WTC11 (cell line): ENCODE results near the gene ROR2. TPM values are rescaled to one million over a fixed set of nuclear protein-coding genes. Genes with fewer than 3 reads are reported as not detected.

Experiments used
- ATAC-seq: fragments of 200-7000 bp; cut with Tn5 transposase; 2 replicates; pipeline ENCODE4 v1.10.0; 2021; ENCODE audit warnings: mild to moderate bottlenecking, moderate library complexity
- CTCF ChIA-PET: fragments of 300-600 bp; sonication (Branson Sonifier 250); formaldehyde crosslinking; loops from one replicate; lab custom pipeline; 2021; ENCODE audit warnings: antibody characterized with exemption; lab: Charles Lee
- POLR2A ChIA-PET: fragments of 350-600 bp; sonication (Branson Sonifier 250); formaldehyde crosslinking; loops from one replicate; lab custom pipeline; 2021; ENCODE audit warnings: antibody characterized with exemption; lab: Charles Lee
- DNase-seq: peaks from one replicate; pipeline ENCODE4 v3.0.0; 2021; ENCODE audit warnings: low spot score
- H3K27ac Mint-ChIP-seq: 2 replicates; pipeline ENCODE4 v1.8.0; 2021; ENCODE audit warnings: mixed read lengths
- H3K27me3 Mint-ChIP-seq: 2 replicates; pipeline ENCODE4 v1.8.0; 2021; ENCODE audit warnings: low read depth, mild to moderate bottlenecking, moderate library complexity, mixed read lengths
- H3K36me3 Mint-ChIP-seq: 2 replicates; pipeline ENCODE4 v1.8.0; 2021; ENCODE audit warnings: mixed read lengths
- H3K4me1 Mint-ChIP-seq: 2 replicates; pipeline ENCODE4 v1.8.0; 2022; ENCODE audit warnings: mixed read lengths
- H3K4me3 Mint-ChIP-seq: 2 replicates; pipeline ENCODE4 v1.8.0; 2021; ENCODE audit warnings: mild to moderate bottlenecking, moderate library complexity, mixed read lengths
- H3K9me3 Mint-ChIP-seq: 2 replicates; pipeline ENCODE4 v1.8.0; 2021; ENCODE audit warnings: mixed read lengths
- AR ChIP-seq: fragments of 250-450 bp; sonication (Bioruptor Pico); IDR thresholded peaks from 2 replicates; pipeline ENCODE4 v1.9.0; 2021; ENCODE audit warnings: mild to moderate bottlenecking
- ATF6 ChIP-seq: sonication (generic); formaldehyde crosslinking; IDR thresholded peaks from 2 replicates; pipeline ENCODE4 v1.8.1; 2023; ENCODE audit warnings: mild to moderate bottlenecking, missing genetic modification reagents
- CREM ChIP-seq: sonication (generic); formaldehyde crosslinking; IDR thresholded peaks from 2 replicates; pipeline ENCODE4 v1.8.1; 2022; ENCODE audit warnings: mild to moderate bottlenecking, missing genetic modification reagents, moderate library complexity
- EMX1 ChIP-seq: fragments of 250-450 bp; sonication (Bioruptor Pico); IDR thresholded peaks from 2 replicates; pipeline ENCODE4 v1.8.0; 2021; ENCODE audit warnings: mild to moderate bottlenecking
- ERG ChIP-seq: fragments of 250-450 bp; sonication (Bioruptor Pico); IDR thresholded peaks from 2 replicates; pipeline ENCODE4 v1.8.0; 2021; ENCODE audit warnings: mild to moderate bottlenecking
- GRHL2 ChIP-seq: fragments of 250-450 bp; sonication (Bioruptor Pico); IDR thresholded peaks from 2 replicates; pipeline ENCODE4 v1.8.0; 2022; ENCODE audit warnings: mild to moderate bottlenecking, moderate library complexity; ENCODE audit not compliant: insufficient replicate concordance, severe bottlenecking
- JAZF1 ChIP-seq: fragments of 250-450 bp; sonication (Bioruptor Pico); IDR thresholded peaks from 2 replicates; pipeline ENCODE4 v1.9.0; 2021; ENCODE audit warnings: moderate library complexity, mild to moderate bottlenecking, inconsistent platforms
- MLX ChIP-seq: sonication (generic); formaldehyde crosslinking; IDR thresholded peaks from 2 replicates; pipeline ENCODE4 v1.8.1; 2023; ENCODE audit warnings: mild to moderate bottlenecking, missing genetic modification reagents, moderate library complexity
- MYBL2 ChIP-seq: sonication (generic); formaldehyde crosslinking; IDR thresholded peaks from 2 replicates; pipeline ENCODE4 v1.8.1; 2023; ENCODE audit warnings: mild to moderate bottlenecking, moderate library complexity, missing genetic modification reagents
- NR1H2 ChIP-seq: sonication (generic); formaldehyde crosslinking; IDR thresholded peaks from 2 replicates; pipeline ENCODE4 v1.9.0; 2021; ENCODE audit warnings: mild to moderate bottlenecking, moderate library complexity, missing genetic modification reagents
- SOX15 ChIP-seq: fragments of 250-450 bp; sonication (Bioruptor Pico); IDR thresholded peaks from 2 replicates; pipeline ENCODE4 v1.9.0; 2021; ENCODE audit warnings: mild to moderate bottlenecking
- TP53 ChIP-seq: sonication (generic); formaldehyde crosslinking; IDR thresholded peaks from 2 replicates; pipeline ENCODE4 v1.8.1; 2023; ENCODE audit warnings: mild to moderate bottlenecking, missing genetic modification reagents
- USF2 ChIP-seq: sonication (generic); formaldehyde crosslinking; IDR thresholded peaks from 2 replicates; pipeline ENCODE4 v1.8.1; 2023; ENCODE audit warnings: mild to moderate bottlenecking, missing genetic modification reagents, moderate library complexity
- ZNF263 ChIP-seq: sonication (generic); formaldehyde crosslinking; IDR thresholded peaks from 2 replicates; pipeline ENCODE4 v1.8.1; 2022; ENCODE audit warnings: low read depth, mild to moderate bottlenecking, moderate library complexity, missing genetic modification reagents
- ZNF512 ChIP-seq: sonication (generic); formaldehyde crosslinking; IDR thresholded peaks from 2 replicates; pipeline ENCODE4 v1.8.1; 2022; ENCODE audit warnings: missing genetic modification reagents, borderline replicate concordance
- total RNA-seq: library from RNA; stranded (reverse); gene quantifications from 3 replicates; pipeline ENCODE4 v1.2.3, GENCODE V29; 2021
- TF ChIP-seq, protein P1 (sequence below): sonication (generic); formaldehyde crosslinking; IDR thresholded peaks from 2 replicates; pipeline ENCODE4 v1.8.1; 2023; ENCODE audit warnings: mild to moderate bottlenecking, missing genetic modification reagents, borderline replicate concordance
- TF ChIP-seq, protein P2 (sequence below): sonication (generic); formaldehyde crosslinking; conservative IDR thresholded peaks from 2 replicates; pipeline ENCODE4 v1.8.1; 2022; ENCODE audit warnings: mild to moderate bottlenecking, missing genetic modification reagents

Gene ROR2
- total RNA-seq, 1 experiment from 2014 or later: 19.8 TPM

DNA sequence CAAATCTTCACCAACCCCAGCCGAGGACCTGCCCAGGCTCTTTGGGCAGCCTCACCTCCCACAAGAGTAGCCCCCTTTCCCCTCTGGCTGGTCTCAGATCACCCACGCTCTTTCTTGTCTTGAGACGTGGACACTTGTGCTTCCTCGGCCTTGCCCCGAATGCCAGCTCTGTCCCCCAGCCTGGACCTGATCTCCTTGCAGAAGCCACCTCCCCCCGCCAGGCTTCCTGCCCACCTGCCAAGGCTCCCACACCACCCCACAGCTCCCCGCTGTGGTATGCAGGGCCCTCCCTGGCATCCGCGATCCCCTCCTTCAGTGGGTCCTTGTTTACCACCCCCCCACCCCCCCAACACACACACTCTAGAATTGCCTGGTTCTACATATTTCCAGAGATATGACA is 133.7 kb downstream of the ROR2 start:
- peaks cover 18% of the 10 kb centered on the region for H3K4me1 Mint-ChIP-seq
- ChIA-PET CTCF (interaction anchor here (1.8 to 2.5 kb wide), 2 partner anchors 134 to 138 kb away, joined by 7 to 8 read pairs; partner anchors contain the start of gene ROR2), POLR2A (no interaction called here)
- no peak overlapping the region for H3K27ac Mint-ChIP-seq
- no peak for ATAC-seq
- TF ChIP-seq MLX: no peak
- no peak for TF ChIP-seq ATF6 (CRISPR knock-in tag)
- TF ChIP-seq NR1H2 (CRISPR knock-in tag): no peak
- TF ChIP-seq AR (CRISPR knock-in tag): no peak
- TF ChIP-seq ZNF512 (CRISPR knock-in tag): no peak
- TF ChIP-seq ZNF263 (CRISPR knock-in tag): no peak
- TF ChIP-seq, protein P1, sequence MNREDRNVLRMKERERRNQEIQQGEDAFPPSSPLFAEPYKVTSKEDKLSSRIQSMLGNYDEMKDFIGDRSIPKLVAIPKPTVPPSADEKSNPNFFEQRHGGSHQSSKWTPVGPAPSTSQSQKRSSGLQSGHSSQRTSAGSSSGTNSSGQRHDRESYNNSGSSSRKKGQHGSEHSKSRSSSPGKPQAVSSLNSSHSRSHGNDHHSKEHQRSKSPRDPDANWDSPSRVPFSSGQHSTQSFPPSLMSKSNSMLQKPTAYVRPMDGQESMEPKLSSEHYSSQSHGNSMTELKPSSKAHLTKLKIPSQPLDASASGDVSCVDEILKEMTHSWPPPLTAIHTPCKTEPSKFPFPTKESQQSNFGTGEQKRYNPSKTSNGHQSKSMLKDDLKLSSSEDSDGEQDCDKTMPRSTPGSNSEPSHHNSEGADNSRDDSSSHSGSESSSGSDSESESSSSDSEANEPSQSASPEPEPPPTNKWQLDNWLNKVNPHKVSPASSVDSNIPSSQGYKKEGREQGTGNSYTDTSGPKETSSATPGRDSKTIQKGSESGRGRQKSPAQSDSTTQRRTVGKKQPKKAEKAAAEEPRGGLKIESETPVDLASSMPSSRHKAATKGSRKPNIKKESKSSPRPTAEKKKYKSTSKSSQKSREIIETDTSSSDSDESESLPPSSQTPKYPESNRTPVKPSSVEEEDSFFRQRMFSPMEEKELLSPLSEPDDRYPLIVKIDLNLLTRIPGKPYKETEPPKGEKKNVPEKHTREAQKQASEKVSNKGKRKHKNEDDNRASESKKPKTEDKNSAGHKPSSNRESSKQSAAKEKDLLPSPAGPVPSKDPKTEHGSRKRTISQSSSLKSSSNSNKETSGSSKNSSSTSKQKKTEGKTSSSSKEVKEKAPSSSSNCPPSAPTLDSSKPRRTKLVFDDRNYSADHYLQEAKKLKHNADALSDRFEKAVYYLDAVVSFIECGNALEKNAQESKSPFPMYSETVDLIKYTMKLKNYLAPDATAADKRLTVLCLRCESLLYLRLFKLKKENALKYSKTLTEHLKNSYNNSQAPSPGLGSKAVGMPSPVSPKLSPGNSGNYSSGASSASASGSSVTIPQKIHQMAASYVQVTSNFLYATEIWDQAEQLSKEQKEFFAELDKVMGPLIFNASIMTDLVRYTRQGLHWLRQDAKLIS: no peak
- TF ChIP-seq MYBL2 (CRISPR knock-in tag): no peak
- no peak for TF ChIP-seq ERG (CRISPR knock-in tag)
- no peak for TF ChIP-seq CREM (CRISPR knock-in tag)
- no peak for TF ChIP-seq JAZF1
- no peak for TF ChIP-seq EMX1 (CRISPR knock-in tag)
- no peak for TF ChIP-seq TP53
- TF ChIP-seq, protein P2, sequence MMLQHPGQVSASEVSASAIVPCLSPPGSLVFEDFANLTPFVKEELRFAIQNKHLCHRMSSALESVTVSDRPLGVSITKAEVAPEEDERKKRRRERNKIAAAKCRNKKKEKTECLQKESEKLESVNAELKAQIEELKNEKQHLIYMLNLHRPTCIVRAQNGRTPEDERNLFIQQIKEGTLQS: no peak
- TF ChIP-seq USF2 (CRISPR knock-in tag): no peak
- TF ChIP-seq SOX15 (CRISPR knock-in tag): no peak
- TF ChIP-seq GRHL2: no peak
- no peaks in the 10 kb centered on the region for H3K36me3 Mint-ChIP-seq
- H3K27me3 Mint-ChIP-seq: no peaks in the 10 kb centered on the region
- H3K4me3 Mint-ChIP-seq: no peak overlapping the region
- H3K9me3 Mint-ChIP-seq: peaks cover 2% of the 10 kb centered on the region
- DNase-seq: no peak
